NB4 (cell line): Measurements from ENCODE around the gene COL5A1.

ENCODE experiments used
- MAX ChIP-seq: IDR thresholded peaks from 2 replicates; pipeline ENCODE4 v1.6.1; 2011; ENCODE audit warnings: low read depth, low read length
- POLR2A ChIP-seq: IDR thresholded peaks from 2 replicates; pipeline ENCODE4 v1.6.1; 2011; ENCODE audit warnings: mild to moderate bottlenecking; ENCODE audit not compliant: insufficient read length; ENCODE audit errors: extremely low read depth
- TF ChIP-seq, protein P1 (sequence below): IDR thresholded peaks from one replicate; pipeline ENCODE4 v1.5.1; 2012; ENCODE audit warnings: low read depth, low read length

DNA sequence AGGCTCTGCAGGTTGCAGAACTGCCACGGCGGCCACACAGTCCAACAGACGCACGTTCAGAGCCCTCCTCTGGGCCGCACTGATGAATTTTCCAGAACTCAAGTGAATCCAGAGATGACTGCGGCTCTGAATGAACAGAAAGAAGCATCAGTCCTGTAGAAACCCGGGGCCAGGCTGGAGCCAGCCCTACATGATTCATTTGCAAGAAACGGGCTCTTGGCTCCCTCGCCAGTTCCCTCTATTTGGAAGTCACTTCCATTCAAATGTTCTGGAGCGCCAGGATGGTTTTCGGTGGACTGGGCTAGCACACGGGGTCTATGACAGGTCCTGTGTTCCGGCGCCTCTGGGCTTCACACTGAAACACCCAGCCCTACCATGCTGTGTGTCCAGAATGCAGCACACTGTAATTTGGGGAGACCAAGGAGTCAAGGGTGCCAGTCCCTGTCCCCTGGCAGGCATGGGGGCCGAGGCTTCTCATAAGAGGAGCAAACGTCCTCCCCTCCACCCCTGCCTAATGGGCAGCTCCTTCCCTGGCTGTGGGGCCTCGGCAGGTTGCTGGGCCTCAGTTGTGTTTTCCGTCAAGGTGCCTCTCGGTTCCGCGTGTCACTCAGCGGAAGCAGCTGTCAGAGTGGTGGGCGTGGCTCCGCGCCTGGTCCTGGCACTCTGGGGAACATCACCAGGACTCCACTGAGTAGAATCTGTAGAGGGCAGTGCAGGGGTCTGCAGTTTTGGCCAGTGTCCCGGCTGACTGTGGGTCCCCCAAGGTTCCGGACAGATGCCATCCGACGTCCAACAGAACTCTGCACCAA lies 18.1 kb upstream of the COL5A1 start:
- TF ChIP-seq POLR2A (no peak), MAX (no peak)
- TF ChIP-seq, protein P1, sequence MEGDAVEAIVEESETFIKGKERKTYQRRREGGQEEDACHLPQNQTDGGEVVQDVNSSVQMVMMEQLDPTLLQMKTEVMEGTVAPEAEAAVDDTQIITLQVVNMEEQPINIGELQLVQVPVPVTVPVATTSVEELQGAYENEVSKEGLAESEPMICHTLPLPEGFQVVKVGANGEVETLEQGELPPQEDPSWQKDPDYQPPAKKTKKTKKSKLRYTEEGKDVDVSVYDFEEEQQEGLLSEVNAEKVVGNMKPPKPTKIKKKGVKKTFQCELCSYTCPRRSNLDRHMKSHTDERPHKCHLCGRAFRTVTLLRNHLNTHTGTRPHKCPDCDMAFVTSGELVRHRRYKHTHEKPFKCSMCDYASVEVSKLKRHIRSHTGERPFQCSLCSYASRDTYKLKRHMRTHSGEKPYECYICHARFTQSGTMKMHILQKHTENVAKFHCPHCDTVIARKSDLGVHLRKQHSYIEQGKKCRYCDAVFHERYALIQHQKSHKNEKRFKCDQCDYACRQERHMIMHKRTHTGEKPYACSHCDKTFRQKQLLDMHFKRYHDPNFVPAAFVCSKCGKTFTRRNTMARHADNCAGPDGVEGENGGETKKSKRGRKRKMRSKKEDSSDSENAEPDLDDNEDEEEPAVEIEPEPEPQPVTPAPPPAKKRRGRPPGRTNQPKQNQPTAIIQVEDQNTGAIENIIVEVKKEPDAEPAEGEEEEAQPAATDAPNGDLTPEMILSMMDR = no peak
